Measurements from ENCODE around the gene SCNN1A. TPM values are rescaled to one million over a fixed set of nuclear protein-coding genes. Genes with fewer than 3 reads are reported as not detected.
"Not testable (repeated sequence)": the region's sequence is repeated elsewhere in the genome, so short reads cannot be mapped to it uniquely, and the experiment has no call there.

The SCNN1A gene
- total and polyA plus RNA-seq, 8 donors = 16.6 to 486 (median 166) TPM

DNA sequence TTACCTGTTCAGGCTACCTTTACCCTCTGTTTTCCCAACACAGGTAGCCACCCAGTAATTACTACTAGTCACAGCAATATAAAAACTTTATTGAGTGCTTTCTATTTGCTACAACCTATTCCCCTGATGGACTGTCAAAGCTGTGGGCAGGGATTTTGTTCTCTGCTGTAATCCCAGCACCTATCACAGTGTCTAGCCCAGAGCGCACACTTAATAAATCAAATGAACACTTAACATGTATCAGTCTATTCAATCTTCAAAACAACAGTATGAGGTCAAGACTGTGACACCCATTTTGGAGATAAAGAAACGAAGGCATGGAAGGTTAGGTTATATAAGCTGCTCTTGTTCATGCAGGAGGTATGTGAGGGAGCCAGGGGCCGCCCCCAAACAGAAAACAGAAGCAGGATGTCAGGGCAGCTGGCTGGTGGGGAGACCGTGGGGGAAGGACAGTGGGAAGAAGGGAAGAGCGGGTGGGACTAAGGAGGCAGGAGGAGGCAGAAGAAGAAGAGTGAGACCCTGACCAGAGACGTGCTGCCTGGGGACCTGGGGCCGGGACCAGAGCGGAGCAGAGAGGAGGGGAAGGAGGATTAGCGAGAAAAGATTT lies 35.2 kb downstream of the SCNN1A start:
- no peaks in the 10 kb centered on the region for H3K36me3 ChIP-seq
- no peak for TF ChIP-seq EP300 (IDR thresholded peaks at IDR 0.05)
- TF ChIP-seq, protein P1, sequence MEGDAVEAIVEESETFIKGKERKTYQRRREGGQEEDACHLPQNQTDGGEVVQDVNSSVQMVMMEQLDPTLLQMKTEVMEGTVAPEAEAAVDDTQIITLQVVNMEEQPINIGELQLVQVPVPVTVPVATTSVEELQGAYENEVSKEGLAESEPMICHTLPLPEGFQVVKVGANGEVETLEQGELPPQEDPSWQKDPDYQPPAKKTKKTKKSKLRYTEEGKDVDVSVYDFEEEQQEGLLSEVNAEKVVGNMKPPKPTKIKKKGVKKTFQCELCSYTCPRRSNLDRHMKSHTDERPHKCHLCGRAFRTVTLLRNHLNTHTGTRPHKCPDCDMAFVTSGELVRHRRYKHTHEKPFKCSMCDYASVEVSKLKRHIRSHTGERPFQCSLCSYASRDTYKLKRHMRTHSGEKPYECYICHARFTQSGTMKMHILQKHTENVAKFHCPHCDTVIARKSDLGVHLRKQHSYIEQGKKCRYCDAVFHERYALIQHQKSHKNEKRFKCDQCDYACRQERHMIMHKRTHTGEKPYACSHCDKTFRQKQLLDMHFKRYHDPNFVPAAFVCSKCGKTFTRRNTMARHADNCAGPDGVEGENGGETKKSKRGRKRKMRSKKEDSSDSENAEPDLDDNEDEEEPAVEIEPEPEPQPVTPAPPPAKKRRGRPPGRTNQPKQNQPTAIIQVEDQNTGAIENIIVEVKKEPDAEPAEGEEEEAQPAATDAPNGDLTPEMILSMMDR (IDR thresholded peaks at IDR 0.05) = no peak
- peak in 2 of 3 donors; percentile 70 to 79 for TF ChIP-seq POLR2AphosphoS5 (IDR thresholded peaks at IDR 0.05)
- peak in 2 of 4 donors; percentile 14 to 64 for TF ChIP-seq POLR2A (IDR thresholded peaks at IDR 0.05)
- H3K4me1 ChIP-seq = peaks cover 65 to 79% (median 75%) of the 10 kb centered on the region in 4 donors
- H3K4me3 ChIP-seq = peak overlapping the region; percentile 75 to 92 (median 82)
- no peaks in the 10 kb centered on the region for H3K27me3 ChIP-seq
- intact Hi-C loops (cut with DNase I; ENCODE audit: low total_unique reads) = no loop called here
- H3K27ac ChIP-seq = peak overlapping the region; percentile 95 to 99 (median 97)
- no peaks in the 10 kb centered on the region for H3K9me3 ChIP-seq
- peak in 1 of 2 donors; percentile 78 for DNase-seq
- 1 to 4% (median 2%) methylated on average over 9 of the region's 9 CpGs for WGBS, 5 donors

DNA sequence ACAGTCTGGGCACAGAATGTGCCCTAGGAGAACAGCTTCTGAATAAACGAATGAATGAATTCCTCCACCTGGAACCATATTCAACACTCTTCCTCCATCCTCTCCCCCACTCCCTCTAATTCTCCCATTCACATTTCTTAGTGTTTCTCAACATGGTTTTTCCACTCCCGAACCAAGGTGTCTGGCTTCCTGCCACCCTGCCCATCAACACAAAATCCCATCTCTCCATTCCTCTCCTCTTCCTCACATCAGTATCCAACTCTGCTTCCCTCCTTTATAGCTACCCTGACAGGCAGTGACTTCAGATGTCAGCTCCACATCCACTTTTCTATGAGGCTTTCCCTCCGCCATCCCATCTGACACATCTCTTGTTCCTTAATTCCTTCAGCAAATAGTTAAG lies 36.4 kb downstream of the SCNN1A start:
- intact Hi-C loops (cut with DNase I; ENCODE audit: low total_unique reads) = loop anchor here (10.0 kb wide), 1 partner anchor 46 kb away; the partner anchor contains the start of gene LTBR
- no peak for DNase-seq
- Histone ChIP-seq H3K4me3 (peak overlapping the region; percentile 75 to 92 (median 82)), H3K27ac (peak overlapping the region; percentile 95 to 99 (median 97)), H3K36me3 (peaks cover 0 to 8% (median 7%) of the 10 kb centered on the region in 4 donors), H3K9me3 (no peaks in the 10 kb centered on the region), H3K4me1 (peaks cover 76 to 82% (median 78%) of the 10 kb centered on the region in 4 donors), H3K27me3 (no peaks in the 10 kb centered on the region)
- WGBS, 5 donors = 31 to 40% (median 35%) methylated on average over 3 of the region's 3 CpGs
- TF ChIP-seq POLR2AphosphoS5 (IDR thresholded peaks at IDR 0.05) (no peak), EP300 (IDR thresholded peaks at IDR 0.05) (no peak), POLR2A (IDR thresholded peaks at IDR 0.05) (no peak)
- TF ChIP-seq, protein P1 (IDR thresholded peaks at IDR 0.05) = no peak

DNA sequence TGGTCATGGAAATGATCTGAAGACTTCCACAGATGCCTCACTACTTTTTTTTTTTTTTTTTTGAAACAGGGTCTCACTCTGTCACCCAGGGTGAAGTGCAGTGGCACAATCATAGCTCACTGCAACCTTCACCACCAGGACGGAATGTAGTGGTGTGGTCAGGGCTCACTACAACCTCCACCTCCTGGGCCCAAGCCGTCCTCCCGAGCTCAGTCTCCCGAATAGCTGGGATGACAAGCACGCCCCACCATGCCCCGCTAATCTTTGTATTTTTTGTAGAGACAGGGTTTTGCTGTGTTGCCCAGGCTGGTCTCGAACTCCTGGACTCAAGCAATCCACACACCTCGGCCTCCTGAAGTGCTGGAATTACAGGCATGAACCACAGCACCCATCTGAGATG lies 36.8 kb downstream of the SCNN1A start:
- WGBS, 5 donors = 48 to 71% (median 57%) methylated on average over 7 to 8 of the region's 8 CpGs
- not testable (repeated sequence) for H3K27me3 ChIP-seq
- H3K4me1 ChIP-seq = peaks cover 76 to 82% (median 78%) of the 10 kb centered on the region in 4 donors

DNA sequence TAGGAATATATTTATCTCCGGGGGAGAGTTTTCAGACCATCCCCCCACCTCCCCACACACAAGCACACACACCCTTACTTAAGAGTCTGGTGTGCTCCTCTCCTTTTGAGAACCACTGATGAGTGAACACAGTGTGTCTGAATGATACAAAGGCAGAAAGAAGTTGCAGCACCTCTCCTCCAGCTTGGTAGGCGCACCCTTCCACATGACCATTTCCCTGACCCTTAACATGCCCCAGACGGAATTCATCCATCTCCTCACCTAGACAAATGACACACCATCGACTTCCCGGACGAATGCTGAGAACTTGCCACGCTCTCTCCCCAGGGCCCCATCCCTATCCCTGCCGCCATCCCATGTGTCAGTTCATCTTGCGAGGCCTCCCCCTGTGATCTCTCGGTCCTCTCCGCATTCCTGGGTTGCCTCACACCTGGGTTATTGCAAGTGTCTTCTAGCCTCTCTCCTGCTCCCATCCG lies 37.4 kb downstream of the SCNN1A start:
- Histone ChIP-seq H3K36me3 (peaks cover 8 to 18% (median 17%) of the 10 kb centered on the region in 4 donors), H3K4me3 (peak overlapping the region; percentile 75 to 92 (median 82)), H3K27me3 (no peaks in the 10 kb centered on the region), H3K9me3 (no peaks in the 10 kb centered on the region), H3K27ac (peak overlapping the region; percentile 85 to 99 (median 97)), H3K4me1 (peaks cover 76 to 82% (median 78%) of the 10 kb centered on the region in 4 donors)
- intact Hi-C loops (cut with DNase I; ENCODE audit: low total_unique reads) = loop anchor here (10.0 kb wide), 1 partner anchor 47 kb away; the partner anchor contains the start of gene LTBR
- WGBS, 5 donors = 29 to 59% (median 45%) methylated on average over 12 of the region's 12 CpGs
- TF ChIP-seq POLR2A (IDR thresholded peaks at IDR 0.05) (no peak), POLR2AphosphoS5 (IDR thresholded peaks at IDR 0.05) (peak in 2 of 3 donors; percentile 9 to 67), EP300 (IDR thresholded peaks at IDR 0.05) (no peak)
- TF ChIP-seq, protein P1 (IDR thresholded peaks at IDR 0.05) = no peak
- no peak for DNase-seq

More for the DNA sequence above, 36.8 kb downstream of the SCNN1A start:
- peaks cover 2 to 12% (median 12%) of the 10 kb centered on the region in 4 donors for H3K36me3 ChIP-seq
- H3K9me3 ChIP-seq, DNase-seq: not testable (repeated sequence)
- H3K4me3 ChIP-seq = peak overlapping the region; percentile 75 to 92 (median 82)
- peak overlapping the region; percentile 85 to 99 (median 97) for H3K27ac ChIP-seq
- intact Hi-C loops (cut with DNase I; ENCODE audit: low total_unique reads) = loop anchor here (10.0 kb wide), 1 partner anchor 46 kb away; the partner anchor contains the start of gene LTBR
